SK-N-SH treated with all-trans-retinoic acid at 6 μM for 48 hours (cell line): ENCODE results near the gene OR6Q1.

ENCODE experiments used
- BACH2 ChIP-seq: fragments of 250-450 bp; sonication (Bioruptor Pico); IDR thresholded peaks from 2 replicates; pipeline ENCODE4 v1.9.0; 2021; ENCODE audit warnings: mild to moderate bottlenecking, borderline replicate concordance
- ESRRG ChIP-seq: fragments of 250-450 bp; sonication (Bioruptor Pico); IDR thresholded peaks from 2 replicates; pipeline ENCODE4 v1.6.1; 2021; ENCODE audit warnings: mild to moderate bottlenecking
- GLIS3 ChIP-seq: fragments of 250-450 bp; sonication (Bioruptor Pico); IDR thresholded peaks from 2 replicates; pipeline ENCODE4 v1.5.0; 2020; ENCODE audit warnings: mild to moderate bottlenecking, moderate library complexity
- OSR1 ChIP-seq: fragments of 250-450 bp; sonication (Bioruptor Pico); IDR thresholded peaks from 2 replicates; pipeline ENCODE4 v1.8.0; 2022; ENCODE audit warnings: moderate library complexity, mild to moderate bottlenecking, inconsistent platforms
- TCF4 ChIP-seq: fragments of 250-450 bp; sonication (Bioruptor Pico); IDR thresholded peaks from 2 replicates; pipeline ENCODE4 v1.8.0; 2021; ENCODE audit warnings: mild to moderate bottlenecking, moderate library complexity, borderline replicate concordance
- ZC3H10 ChIP-seq: fragments of 250-450 bp; sonication (Bioruptor Pico); IDR thresholded peaks from 2 replicates; pipeline ENCODE4 v1.5.1; 2021; ENCODE audit warnings: mild to moderate bottlenecking, moderate library complexity
- TF ChIP-seq, protein P1 (sequence below): fragments of 250-450 bp; sonication (Bioruptor Pico); IDR thresholded peaks from 2 replicates; pipeline ENCODE4 v1.8.0; 2020; ENCODE audit warnings: mild to moderate bottlenecking, moderate library complexity, borderline replicate concordance
- TF ChIP-seq, protein P2 (sequence below): fragments of 250-450 bp; sonication (Bioruptor Pico); IDR thresholded peaks from 2 replicates; pipeline ENCODE4 v1.8.0; 2021; ENCODE audit warnings: low read depth, mild to moderate bottlenecking, moderate library complexity, borderline replicate concordance

- TF ChIP-seq ZC3H10 (CRISPR knock-in tag) (no peak), GLIS3 (CRISPR knock-in tag) (no peak), BACH2 (CRISPR knock-in tag) (no peak), ESRRG (CRISPR knock-in tag) (no peak), OSR1 (CRISPR knock-in tag) (no peak), TCF4 (no peak)
- TF ChIP-seq, protein P1, sequence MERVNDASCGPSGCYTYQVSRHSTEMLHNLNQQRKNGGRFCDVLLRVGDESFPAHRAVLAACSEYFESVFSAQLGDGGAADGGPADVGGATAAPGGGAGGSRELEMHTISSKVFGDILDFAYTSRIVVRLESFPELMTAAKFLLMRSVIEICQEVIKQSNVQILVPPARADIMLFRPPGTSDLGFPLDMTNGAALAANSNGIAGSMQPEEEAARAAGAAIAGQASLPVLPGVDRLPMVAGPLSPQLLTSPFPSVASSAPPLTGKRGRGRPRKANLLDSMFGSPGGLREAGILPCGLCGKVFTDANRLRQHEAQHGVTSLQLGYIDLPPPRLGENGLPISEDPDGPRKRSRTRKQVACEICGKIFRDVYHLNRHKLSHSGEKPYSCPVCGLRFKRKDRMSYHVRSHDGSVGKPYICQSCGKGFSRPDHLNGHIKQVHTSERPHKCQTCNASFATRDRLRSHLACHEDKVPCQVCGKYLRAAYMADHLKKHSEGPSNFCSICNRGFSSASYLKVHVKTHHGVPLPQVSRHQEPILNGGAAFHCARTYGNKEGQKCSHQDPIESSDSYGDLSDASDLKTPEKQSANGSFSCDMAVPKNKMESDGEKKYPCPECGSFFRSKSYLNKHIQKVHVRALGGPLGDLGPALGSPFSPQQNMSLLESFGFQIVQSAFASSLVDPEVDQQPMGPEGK, result no peak
- TF ChIP-seq, protein P2, sequence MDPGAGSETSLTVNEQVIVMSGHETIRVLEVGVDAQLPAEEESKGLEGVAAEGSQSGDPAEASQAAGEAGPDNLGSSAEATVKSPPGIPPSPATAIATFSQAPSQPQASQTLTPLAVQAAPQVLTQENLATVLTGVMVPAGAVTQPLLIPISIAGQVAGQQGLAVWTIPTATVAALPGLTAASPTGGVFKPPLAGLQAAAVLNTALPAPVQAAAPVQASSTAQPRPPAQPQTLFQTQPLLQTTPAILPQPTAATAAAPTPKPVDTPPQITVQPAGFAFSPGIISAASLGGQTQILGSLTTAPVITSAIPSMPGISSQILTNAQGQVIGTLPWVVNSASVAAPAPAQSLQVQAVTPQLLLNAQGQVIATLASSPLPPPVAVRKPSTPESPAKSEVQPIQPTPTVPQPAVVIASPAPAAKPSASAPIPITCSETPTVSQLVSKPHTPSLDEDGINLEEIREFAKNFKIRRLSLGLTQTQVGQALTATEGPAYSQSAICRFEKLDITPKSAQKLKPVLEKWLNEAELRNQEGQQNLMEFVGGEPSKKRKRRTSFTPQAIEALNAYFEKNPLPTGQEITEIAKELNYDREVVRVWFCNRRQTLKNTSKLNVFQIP (CRISPR knock-in tag), result no peak
Observed at GRCh38 chr11:58047818-58048217, 17.1 kb downstream of the OR6Q1 start.
